ENCODE results near the gene D2HGDH.
"Not testable (repeated sequence)": the region's sequence is repeated elsewhere in the genome, so short reads cannot be mapped to it uniquely, and the experiment has no call there.

Gene D2HGDH

DNA sequence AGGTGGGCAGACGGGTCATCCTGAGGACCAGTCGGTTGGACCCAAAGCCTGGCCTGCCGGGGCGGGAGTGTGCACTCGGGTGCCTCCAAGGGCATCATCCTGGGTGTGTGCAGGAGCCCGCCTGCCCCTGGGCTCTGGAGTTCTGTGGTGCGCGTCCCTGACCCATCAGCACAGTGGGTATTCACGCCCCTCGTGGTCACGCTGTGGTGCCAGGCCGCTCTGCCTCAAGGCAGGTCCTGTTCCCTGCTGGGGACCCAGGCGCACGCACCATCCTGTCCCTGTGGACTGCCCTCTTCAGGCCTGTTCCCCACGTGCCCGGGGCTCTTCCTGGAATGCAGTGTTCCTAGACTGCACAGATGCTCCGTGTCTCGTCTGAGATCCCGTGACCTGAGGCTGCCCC is 14.3 kb upstream of the D2HGDH start:
- H3K27ac Mint-ChIP-seq, result no peak overlapping the region
- H3K4me1 Mint-ChIP-seq, result peaks cover 6% of the 10 kb centered on the region
- no peak overlapping the region for H3K4me3 Mint-ChIP-seq
- no peaks in the 10 kb centered on the region for H3K27me3 Mint-ChIP-seq
- no peaks in the 10 kb centered on the region for H3K9me3 Mint-ChIP-seq
- no peak for ATAC-seq
- peaks cover 81% of the 10 kb centered on the region for H3K36me3 Mint-ChIP-seq

DNA sequence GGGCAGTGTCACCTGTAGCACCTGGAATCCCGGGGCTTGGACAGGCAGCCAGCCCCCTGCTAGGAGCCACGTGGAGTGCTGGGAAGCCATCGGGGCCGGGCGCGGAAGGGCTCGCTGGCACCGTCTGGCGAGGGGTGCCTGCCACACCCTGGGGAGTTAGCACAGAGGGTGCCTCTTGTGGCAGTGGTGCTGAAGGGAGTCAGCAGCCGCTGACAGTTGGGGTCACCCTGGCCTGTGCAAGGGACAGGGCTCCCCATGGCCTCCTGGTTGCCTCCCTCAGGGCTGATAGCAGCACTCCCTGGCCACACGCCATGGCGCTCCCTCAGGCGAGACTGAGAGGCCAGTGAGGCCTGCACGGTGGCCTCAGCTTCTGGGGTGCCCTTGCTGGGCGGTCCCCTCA is 13.9 kb upstream of the D2HGDH start:
- ATAC-seq, result no peak
- H3K9me3 Mint-ChIP-seq, result no peaks in the 10 kb centered on the region
- peaks cover 84% of the 10 kb centered on the region for H3K36me3 Mint-ChIP-seq
- no peaks in the 10 kb centered on the region for H3K27me3 Mint-ChIP-seq
- no peak overlapping the region for H3K27ac Mint-ChIP-seq
- peaks cover 6% of the 10 kb centered on the region for H3K4me1 Mint-ChIP-seq
- H3K4me3 Mint-ChIP-seq, result no peak overlapping the region

DNA sequence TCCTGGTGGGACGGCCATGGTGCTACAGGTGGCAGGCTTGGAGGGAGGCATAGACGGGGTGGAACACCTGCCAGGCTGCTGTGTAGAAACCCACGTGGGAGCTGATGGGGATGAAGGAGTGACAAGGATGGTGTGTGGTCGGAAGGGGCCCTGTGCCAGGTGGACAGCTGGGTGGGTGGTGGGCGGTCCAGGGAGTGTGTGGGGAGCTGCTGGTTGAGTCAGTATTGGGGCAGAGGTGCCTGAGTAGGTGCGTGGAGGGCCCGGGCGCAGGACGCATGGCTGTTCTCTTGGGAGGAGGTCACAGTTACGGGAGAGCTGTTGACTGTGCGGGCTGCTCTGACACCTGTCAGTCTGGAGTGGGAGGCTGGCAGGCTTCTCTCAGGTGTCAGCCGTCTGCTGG is 12.6 kb upstream of the D2HGDH start:
- no peak overlapping the region for H3K4me3 Mint-ChIP-seq
- no peaks in the 10 kb centered on the region for H3K27me3 Mint-ChIP-seq
- no peak overlapping the region for H3K27ac Mint-ChIP-seq
- peaks cover 6% of the 10 kb centered on the region for H3K4me1 Mint-ChIP-seq
- no peaks in the 10 kb centered on the region for H3K9me3 Mint-ChIP-seq
- ATAC-seq, result no peak
- H3K36me3 Mint-ChIP-seq, result peaks cover 81% of the 10 kb centered on the region

DNA sequence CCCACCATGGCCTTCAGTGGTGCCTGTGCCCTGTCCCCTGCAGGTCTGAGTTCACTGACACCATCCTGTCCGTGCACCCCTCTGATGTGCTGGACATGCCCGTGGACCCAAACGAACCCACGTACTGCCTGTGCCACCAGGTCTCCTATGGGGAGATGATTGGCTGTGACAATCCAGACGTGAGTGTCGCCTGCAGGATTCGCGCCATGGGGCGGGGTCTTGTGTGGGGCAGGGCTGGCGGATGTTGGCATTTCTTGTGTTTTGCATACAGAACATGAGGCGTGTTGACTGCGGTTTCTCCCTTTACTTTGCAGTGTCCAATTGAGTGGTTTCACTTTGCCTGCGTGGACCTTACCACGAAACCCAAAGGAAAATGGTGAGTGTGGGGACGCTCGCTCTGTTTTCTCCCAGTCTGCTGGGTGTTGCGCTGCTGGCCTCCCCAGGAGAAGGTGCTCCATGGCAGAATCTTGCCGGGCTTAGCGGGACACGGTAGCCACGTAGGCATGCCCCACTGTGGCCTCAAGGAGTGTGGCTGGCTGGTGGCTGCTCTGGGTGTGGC is 11.5 kb upstream of the D2HGDH start:
- Mint-ChIP-seq H3K4me1 (peaks cover 1% of the 10 kb centered on the region), H3K4me3 (no peak overlapping the region), H3K27me3 (no peaks in the 10 kb centered on the region), H3K9me3 (no peaks in the 10 kb centered on the region), H3K27ac (no peak overlapping the region), H3K36me3 (peaks cover 77% of the 10 kb centered on the region)
- no peak for ATAC-seq

DNA sequence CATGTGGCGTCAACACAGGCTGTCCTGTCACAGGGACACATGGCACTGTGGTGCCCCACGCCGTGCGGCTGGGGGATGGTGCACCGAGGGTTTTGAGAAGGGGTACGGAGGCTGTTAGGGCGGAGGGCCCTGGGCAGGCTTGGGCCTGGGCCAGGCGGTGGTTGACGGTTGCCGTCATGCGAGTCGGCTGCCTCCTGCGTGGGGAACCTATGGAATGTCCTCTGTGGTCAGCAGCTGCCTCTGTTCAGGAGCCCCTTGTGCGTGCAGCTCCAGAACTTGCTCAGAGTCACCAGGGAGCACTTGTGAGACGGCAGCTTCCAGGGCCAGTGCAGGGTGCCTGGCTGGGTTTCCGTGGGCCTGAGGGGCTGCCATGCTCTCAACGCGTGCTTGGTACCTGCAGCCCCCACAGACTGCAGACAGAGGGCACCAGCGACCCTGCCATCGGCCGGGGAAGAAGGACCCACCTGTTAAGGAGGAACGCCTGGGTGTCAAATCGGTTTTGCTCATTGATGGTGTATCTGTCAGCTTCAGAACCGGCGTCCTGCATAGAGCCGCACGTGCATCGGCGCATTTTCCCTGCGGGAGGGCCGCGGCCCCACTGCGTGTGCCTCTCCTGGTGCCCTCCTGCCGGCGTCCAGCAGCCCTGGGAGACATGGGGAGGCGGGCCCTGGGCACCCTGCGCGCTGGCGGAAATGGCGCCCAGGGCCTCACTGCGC is 10.0 kb upstream of the D2HGDH start:
- H3K27ac Mint-ChIP-seq, result no peak overlapping the region
- no peak for ATAC-seq
- peaks cover 72% of the 10 kb centered on the region for H3K36me3 Mint-ChIP-seq
- peaks cover under 1% of the 10 kb centered on the region for H3K4me1 Mint-ChIP-seq
- no peaks in the 10 kb centered on the region for H3K27me3 Mint-ChIP-seq
- no peaks in the 10 kb centered on the region for H3K9me3 Mint-ChIP-seq
- no peak overlapping the region for H3K4me3 Mint-ChIP-seq

DNA sequence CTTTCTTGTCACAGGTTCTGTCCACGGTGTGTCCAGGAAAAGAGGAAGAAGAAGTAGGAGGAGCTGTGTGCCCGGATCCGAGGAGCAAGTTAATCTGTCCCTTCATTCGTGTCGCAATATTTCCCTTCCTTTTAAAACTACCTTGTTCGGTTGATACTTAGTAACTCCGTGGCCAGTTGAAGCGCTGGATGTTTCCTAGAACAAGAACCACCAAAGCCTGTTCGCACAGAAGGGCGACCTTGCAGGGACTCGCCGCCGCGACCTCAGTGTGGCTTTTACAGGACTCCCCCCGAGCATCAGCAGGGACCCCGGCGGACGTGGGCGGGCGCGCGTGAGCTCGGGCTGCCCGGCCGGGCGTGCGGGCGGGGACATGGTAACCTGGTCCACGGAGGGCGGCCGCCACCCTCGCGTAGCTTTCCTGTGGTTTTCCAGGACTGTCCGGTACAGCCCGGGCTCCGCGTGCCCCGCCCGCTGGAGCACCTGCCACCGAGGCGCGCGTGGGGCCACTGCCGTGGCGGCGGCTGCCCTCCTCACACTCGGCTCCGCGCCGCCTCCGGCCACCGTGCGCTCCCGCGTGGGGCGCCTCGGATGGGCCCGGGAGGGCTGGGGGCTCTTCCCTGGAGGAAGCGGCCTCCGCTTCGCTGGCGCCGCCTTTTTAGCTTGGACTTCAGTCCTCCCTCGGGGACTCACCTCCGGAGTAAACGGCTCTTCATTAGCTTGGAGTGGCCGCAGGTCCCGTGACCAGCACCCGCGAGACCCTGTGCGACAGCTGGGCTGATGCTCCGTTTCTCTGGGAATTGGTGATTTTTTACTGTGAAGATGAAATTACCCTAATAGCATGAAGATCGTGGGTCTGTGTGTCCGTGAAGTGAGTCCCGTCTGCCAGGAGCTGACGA is 9.2 kb upstream of the D2HGDH start:
- ATAC-seq, result peak; percentile 54
- Mint-ChIP-seq H3K27me3 (no peaks in the 10 kb centered on the region), H3K36me3 (peaks cover 64% of the 10 kb centered on the region), H3K4me1 (peaks cover 8% of the 10 kb centered on the region), H3K27ac (no peak overlapping the region), H3K9me3 (no peaks in the 10 kb centered on the region), H3K4me3 (no peak overlapping the region)

DNA sequence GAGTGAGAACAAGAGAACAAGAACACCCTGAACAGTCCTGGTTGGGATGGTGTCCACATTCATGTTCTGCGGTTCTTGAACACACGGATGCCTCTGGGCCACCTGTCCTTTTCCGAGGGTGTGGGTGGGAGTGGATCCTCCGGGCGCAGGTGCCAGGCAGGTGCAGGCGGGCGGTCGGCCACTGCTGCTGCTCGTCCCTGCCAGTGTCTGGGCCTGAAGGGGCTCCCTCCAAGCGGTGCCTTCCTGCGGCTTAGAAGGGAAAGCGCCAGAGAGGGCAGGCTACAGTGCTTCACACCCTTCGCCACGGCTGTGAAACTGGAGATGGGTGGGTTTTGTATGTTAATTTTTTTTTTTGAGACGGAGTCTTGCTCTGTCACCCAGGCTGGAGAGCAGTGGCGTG is 8.0 kb upstream of the D2HGDH start:
- ATAC-seq, result no peak
- Mint-ChIP-seq H3K9me3 (no peaks in the 10 kb centered on the region), H3K27me3 (no peaks in the 10 kb centered on the region), H3K27ac (no peak overlapping the region), H3K4me3 (no peak overlapping the region), H3K4me1 (peaks cover 19% of the 10 kb centered on the region), H3K36me3 (peaks cover 60% of the 10 kb centered on the region)

DNA sequence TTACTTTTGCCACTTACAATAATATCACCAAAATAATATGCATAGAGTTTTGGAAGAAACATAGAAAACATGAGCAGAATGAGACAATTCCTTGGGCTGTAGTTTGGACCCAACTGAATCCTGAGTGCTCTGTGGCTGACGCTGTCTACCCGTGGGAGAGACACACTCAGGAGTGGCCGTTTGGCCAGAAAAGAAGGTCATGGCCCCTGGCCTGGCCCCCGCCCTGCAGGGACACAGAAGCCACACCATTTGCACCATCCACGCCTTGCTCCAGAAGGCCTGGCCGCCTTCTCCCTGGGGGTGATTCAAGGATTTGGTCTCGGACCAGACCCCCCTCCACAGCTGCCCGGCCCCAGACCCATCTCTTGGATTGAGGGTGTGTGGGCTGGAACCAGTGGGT is 6.4 kb upstream of the D2HGDH start:
- H3K36me3 Mint-ChIP-seq, result peaks cover 44% of the 10 kb centered on the region
- H3K27me3 Mint-ChIP-seq, result no peaks in the 10 kb centered on the region
- no peak overlapping the region for H3K4me3 Mint-ChIP-seq
- peaks cover 30% of the 10 kb centered on the region for H3K4me1 Mint-ChIP-seq
- no peak overlapping the region for H3K27ac Mint-ChIP-seq
- ATAC-seq, result no peak
- peaks cover 5% of the 10 kb centered on the region for H3K9me3 Mint-ChIP-seq

DNA sequence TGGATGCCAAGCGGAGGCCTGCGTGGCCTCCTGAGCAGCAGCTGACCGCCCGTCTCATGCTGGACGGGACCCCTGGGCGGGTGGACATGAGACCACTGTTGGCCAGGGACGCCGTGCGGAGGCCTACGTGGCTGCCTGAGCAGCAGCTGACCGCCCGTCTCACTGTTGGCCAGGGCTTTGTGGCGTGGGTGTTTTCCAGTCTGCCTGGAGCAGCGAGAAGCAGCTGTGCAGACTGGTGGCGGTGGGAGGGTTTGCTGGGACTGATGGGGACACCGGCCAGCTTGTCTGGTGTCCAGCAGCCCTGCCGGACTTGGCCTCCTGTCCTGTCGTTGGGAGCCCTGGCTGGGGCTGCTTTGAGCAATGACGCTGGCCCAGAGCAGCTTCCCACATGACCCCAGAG is 5.8 kb upstream of the D2HGDH start:
- H3K4me3 Mint-ChIP-seq, result no peak overlapping the region
- peaks cover 36% of the 10 kb centered on the region for H3K4me1 Mint-ChIP-seq
- H3K36me3 Mint-ChIP-seq, result peaks cover 38% of the 10 kb centered on the region
- no peak for ATAC-seq
- no peaks in the 10 kb centered on the region for H3K27me3 Mint-ChIP-seq
- H3K27ac Mint-ChIP-seq, result no peak overlapping the region
- peaks cover 5% of the 10 kb centered on the region for H3K9me3 Mint-ChIP-seq

DNA sequence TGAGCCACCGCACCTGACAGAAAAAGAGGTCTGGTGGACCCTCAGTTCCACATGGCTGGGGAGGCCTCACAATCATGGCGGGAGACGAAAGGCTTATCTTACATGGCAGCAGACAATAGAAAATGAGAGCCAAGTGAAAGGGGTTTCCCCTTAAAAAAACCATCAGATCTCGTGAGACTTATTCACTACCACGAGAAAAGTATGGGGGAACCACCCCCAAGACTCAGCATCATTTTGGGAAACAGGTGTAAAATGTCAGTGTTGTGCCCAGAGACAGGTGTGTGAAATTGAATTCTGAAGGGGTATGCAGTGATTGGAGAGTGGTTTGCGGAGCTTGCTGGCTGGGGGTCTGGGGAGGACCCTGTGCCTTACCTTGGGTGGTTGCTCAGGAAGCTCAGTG is 4.6 kb upstream of the D2HGDH start:
- Mint-ChIP-seq H3K27me3 (no peaks in the 10 kb centered on the region), H3K4me1 (peaks cover 40% of the 10 kb centered on the region), H3K9me3 (peaks cover 5% of the 10 kb centered on the region), H3K4me3 (no peak overlapping the region), H3K27ac (peak overlapping the region; percentile 60), H3K36me3 (peaks cover 26% of the 10 kb centered on the region)
- ATAC-seq, result no peak

DNA sequence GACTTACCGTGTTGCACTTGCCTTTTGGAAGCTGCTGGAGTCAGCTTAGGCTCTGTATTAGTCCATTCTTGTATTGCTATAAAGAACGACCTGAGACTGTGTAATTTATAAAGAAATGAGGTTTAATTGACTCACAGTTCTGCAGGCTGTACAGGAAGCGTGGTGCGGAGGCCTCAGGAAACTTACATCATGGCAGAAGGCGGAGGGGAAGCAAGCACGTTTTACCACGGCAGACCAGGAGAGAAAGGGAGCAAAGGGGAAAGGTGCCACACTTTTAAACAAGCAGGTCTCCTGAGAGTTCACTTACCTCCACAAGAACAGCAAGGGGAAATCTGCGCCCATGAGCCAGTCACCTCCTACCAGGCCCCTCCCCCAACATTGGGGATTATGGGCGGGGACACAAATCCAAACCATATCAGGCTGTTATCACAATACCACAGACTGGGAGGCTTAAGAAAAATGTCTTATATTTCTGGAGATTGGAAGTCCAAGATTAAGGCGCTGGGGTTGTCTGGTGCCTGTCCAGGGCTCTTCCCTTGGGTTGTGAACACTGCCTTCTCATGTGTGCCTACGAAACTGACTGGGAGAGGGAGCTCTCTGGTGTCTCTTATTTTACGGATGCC is 3.6 kb upstream of the D2HGDH start:
- peaks cover 45% of the 10 kb centered on the region for H3K4me1 Mint-ChIP-seq
- peaks cover 5% of the 10 kb centered on the region for H3K9me3 Mint-ChIP-seq
- peak overlapping the region; percentile 60 for H3K27ac Mint-ChIP-seq
- H3K36me3 Mint-ChIP-seq, result peaks cover 19% of the 10 kb centered on the region
- no peak for ATAC-seq
- H3K27me3 Mint-ChIP-seq, result no peaks in the 10 kb centered on the region
- H3K4me3 Mint-ChIP-seq, result no peak overlapping the region

DNA sequence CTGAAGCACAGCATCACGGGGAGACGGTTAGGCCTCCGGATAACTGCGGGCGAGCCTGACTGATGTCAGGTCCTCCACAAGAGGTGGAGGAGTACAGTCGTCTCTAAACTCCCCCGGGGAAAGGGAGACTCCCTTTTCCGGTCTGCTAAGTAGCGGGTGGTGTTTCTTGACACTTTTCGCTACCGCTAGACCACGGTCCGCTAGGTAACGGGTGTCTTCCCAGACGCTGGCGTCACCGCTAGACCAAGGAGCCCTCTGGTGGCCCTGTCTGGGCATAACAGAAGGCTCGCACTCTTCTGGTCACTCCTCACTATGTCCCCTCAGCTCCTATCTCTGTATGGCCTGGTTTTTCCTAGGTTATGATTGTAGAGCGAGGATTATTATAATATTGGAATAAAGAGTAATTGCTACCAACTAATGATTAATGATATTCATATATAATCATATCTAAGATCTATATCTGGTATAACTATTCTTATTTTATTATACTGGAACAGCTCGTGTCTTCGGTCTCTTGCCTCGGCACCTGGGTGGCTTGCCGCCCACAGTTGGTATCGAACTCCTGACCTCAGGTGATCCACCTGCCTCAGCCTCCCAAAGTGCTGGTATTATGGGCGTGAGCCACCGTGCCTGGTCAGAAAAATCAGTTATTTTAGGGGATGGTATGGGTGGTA is 1.8 kb upstream of the D2HGDH start:
- Mint-ChIP-seq H3K36me3 (peaks cover 17% of the 10 kb centered on the region), H3K4me1 (peaks cover 53% of the 10 kb centered on the region), H3K4me3 (peak overlapping the region; percentile 73), H3K27ac (peak overlapping the region; percentile 59)
- not testable (repeated sequence) for ATAC-seq, H3K9me3 Mint-ChIP-seq, H3K27me3 Mint-ChIP-seq

DNA sequence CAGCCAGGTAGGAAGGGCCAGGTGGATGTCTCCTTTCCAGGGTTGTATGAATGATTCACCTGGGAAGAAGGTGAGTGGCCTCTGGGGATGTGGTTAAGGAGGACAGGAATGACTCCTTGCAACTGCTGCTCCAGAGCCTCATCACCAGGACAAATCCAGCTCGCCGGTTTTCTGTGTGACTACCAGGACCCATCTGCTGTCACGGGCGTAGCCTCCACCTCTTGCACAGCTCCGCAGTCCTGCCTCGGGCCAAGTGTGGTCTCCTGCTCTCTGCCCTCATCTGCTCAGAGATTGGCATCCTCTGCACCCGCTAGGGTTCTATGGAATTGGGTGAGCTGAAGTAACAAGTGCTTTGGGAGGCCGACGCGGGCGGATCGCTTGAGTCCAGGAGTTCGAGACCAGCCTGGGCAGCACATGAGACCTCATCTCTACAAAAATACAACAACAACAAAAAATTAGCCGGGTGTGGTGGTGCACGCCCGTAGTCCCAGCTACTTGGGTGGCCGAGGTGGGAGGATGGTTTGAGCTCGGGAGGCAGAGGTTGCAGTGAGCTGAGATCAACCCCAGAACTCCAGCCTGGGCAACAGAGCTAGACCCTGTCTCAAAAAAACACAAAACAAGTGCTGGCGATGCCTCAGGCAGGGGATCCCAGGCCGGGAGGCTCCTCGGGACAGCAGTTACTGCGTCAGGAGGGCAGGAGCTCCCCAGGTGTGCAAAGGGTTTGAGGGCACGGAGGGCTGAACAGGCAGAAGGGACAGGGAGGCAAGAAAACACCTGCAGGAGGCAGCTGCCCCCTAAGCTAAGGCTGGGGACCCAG is 831 bp upstream of the D2HGDH start:
- H3K4me1 Mint-ChIP-seq, result peaks cover 58% of the 10 kb centered on the region
- ATAC-seq, result no peak
- H3K27ac Mint-ChIP-seq, result peak overlapping the region; percentile 69
- peak overlapping the region; percentile 73 for H3K4me3 Mint-ChIP-seq
- peaks cover 23% of the 10 kb centered on the region for H3K36me3 Mint-ChIP-seq
- H3K27me3 Mint-ChIP-seq, result no peaks in the 10 kb centered on the region
- peaks cover 5% of the 10 kb centered on the region for H3K9me3 Mint-ChIP-seq

DNA sequence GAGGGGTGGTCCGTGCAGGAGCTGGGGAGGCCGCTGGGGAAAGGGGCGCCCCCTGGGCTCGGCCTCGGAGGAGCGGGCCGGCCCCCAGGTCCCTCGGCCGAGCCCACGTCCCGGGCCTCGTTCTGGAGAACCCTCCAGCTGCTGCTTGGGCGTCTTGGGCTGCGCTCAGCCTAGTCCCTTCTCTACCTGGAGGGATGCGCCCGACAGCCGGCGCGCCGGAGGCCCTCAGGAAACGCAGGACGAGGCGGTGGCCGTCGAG is 293 bp upstream of the D2HGDH start:
- Mint-ChIP-seq H3K27me3 (no peaks in the 10 kb centered on the region), H3K36me3 (peaks cover 20% of the 10 kb centered on the region), H3K4me1 (peaks cover 64% of the 10 kb centered on the region), H3K27ac (peak overlapping the region; percentile 69), H3K9me3 (peaks cover 5% of the 10 kb centered on the region), H3K4me3 (peak overlapping the region; percentile 84)
- peak; percentile 47 for ATAC-seq

Data from stimulated activated memory B cell treated with anti-CD40 and anti-IgM and Interleukin-4, amounts not matched to agents 10 μg/mL and 1 μg/mL and 100 μg/mL, for 72 hours (primary cell).